ENCODE data around the gene ZBP1. TPM values are rescaled to one million over a fixed set of nuclear protein-coding genes. Genes with fewer than 3 reads are reported as not detected.

ZBP1 gene
- polyA plus RNA-seq, 1 experiment = not detected

DNA sequence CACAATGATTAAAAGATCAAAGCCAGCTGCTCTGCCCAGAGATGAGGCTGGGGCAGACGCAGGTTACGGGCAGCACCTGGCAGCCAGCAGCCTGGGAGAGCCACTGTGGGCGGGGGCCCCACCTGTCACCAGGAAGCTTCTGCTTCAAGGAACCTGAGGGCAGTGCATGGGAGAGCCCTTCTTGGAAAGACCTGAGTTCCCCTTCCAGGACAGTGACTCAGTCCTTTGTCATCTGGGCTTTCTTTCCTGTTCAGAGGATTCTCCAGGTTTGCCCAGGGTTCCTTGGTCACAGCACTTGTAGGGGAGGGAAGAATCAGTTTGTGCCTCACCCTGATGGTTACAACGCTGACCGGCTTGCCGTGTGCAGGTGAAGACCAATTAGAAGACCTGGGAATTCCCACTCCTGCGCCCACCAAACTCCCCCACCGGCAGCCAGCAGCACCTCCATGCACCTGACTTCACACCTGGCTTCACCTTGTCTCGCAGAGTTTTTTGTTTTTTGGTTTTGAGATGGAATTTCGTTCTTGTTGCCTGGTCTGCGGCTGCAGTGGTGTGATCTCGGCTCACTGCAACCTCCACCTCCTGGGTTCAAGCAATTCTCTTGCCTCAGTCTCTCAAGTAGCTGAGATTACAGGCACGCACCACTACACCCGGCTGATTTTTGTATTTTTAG lies 2.0 kb downstream of the ZBP1 start:
- H3K4me3 ChIP-seq (ENCODE audit: low read depth, low read length) = no peak overlapping the region
- no peak overlapping the region for H3K27ac ChIP-seq (ENCODE audit: low read depth, low read length)
- DNase-seq (ENCODE audit: low read depth, low spot score) = no peak
- no peaks in the 10 kb centered on the region for H3K9me3 ChIP-seq (ENCODE audit: control insufficient read depth, insufficient read depth, low read length)
- ChIA-PET POLR2A (no interaction called here), CTCF (no interaction called here)
- TF ChIP-seq CTCF (IDR thresholded peaks at IDR 0.05; ENCODE audit: low read depth, low read length) = no peak
- no peaks in the 10 kb centered on the region for H3K27me3 ChIP-seq (ENCODE audit: control insufficient read depth, insufficient read depth, low read length)

DNA sequence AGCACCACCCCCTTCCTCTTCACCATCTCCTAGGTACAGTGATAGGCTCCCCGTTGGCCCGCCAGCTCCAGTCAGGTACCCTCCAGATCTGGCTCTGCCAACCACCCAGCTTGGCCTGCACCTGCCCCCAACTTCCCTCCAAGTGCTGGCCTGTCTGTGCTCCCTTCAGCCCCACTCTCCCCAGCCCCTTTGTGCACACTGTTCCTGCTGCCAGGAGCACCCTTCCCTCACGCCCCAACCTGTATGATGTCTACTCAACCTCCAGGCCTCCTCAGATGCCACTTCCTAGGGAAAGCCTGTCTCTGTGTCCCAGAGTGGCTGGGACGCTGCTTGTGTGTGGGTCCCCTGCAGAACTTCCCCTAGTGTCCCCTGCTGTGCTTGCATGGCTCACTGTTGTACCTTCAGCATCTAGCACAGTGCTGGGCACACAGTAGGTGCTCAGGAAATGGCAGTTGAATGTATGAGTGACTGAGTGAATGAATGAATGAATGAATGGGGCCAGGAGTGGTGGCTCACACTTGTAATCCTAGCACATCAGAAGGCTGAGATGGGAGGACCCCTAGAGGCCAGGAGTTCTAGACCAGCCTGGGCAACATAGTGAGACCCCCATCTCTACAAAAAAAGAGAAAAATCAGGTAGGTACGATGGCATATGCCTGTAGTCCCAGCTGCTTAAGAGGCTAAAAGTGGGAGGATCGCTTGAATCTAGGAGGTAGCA lies 3.0 kb downstream of the ZBP1 start:
- CTCF ChIA-PET = interaction anchor here (0.7 kb wide), 1 partner anchor 213 kb away, joined by 4 read pairs; no protein-coding TSS in a partner anchor
- no peaks in the 10 kb centered on the region for H3K27me3 ChIP-seq (ENCODE audit: control insufficient read depth, insufficient read depth, low read length)
- H3K27ac ChIP-seq (ENCODE audit: low read depth, low read length) = no peak overlapping the region
- no peak for TF ChIP-seq CTCF (IDR thresholded peaks at IDR 0.05; ENCODE audit: low read depth, low read length)
- POLR2A ChIA-PET = no interaction called here
- H3K9me3 ChIP-seq (ENCODE audit: control insufficient read depth, insufficient read depth, low read length) = no peaks in the 10 kb centered on the region
- no peak for DNase-seq (ENCODE audit: low read depth, low spot score)
- no peak overlapping the region for H3K4me3 ChIP-seq (ENCODE audit: low read depth, low read length)

DNA sequence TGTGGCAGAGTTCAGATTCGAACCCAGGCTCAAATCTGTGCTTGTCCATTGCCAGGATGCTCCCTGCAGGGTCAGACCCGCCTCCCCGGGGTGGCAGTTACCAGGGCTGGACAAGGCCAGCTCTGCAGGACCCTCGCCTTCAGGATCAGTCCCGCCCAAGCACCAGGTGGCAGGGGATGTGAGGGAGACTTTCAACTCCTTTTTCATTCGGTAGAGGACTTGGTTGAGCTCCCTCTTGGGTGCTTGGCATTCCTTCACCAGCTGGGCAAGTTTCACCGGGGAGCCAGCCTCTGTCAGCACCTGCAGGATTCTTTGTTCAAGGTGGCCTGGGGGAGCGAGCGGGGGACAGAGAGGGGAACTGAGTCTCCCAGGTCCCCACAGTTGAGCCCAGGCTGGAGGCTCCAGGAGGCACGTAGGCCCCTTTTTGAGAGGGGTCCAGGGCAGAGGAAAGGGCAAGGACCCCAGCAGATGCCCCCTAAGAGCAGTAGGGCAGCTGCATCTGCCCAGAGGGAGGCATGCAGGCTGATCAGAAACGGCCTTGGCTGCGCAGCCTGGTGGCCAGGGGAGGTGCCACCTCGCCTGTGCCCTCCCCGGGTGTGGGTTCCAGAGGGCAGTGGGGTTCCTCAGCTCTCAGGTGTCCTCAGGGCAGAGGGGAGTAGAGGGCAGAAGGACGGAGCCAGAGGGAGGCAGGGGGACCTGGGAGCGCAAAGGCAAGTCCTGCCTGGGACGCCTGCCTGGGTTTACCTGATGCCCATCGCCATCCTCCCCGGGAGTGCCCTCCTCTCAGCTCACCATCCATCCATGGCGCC lies 3.9 kb downstream of the ZBP1 start:
- CTCF ChIA-PET = no interaction called here
- H3K4me3 ChIP-seq (ENCODE audit: low read depth, low read length) = no peak overlapping the region
- peaks cover 3% of the 10 kb centered on the region for H3K27me3 ChIP-seq (ENCODE audit: control insufficient read depth, insufficient read depth, low read length)
- POLR2A ChIA-PET = no interaction called here
- no peak for DNase-seq (ENCODE audit: low read depth, low spot score)
- H3K9me3 ChIP-seq (ENCODE audit: control insufficient read depth, insufficient read depth, low read length) = no peaks in the 10 kb centered on the region
- TF ChIP-seq CTCF (IDR thresholded peaks at IDR 0.05; ENCODE audit: low read depth, low read length) = no peak
- no peak overlapping the region for H3K27ac ChIP-seq (ENCODE audit: low read depth, low read length)

DNA sequence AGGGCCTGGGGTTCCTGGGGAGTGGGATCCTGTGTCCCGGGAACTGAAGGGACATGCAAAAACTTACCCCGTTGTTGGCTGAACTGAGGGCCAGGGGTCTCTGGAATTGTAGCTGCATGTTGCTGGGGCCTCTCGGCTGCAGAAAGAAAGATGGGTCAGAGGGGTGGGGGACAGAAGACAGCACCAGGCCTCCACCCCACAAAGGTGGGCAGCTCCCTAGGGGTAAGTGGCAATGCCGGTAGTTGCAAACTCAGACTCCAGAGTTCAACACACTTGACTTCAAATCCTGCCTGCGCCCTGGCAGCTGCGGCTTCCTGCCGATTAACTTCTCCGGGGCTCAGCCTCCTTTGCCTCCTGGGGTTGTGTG lies 4.8 kb downstream of the ZBP1 start:
- H3K27ac ChIP-seq (ENCODE audit: low read depth, low read length) = no peak overlapping the region
- no peak for TF ChIP-seq CTCF (IDR thresholded peaks at IDR 0.05; ENCODE audit: low read depth, low read length)
- peaks cover 3% of the 10 kb centered on the region for H3K27me3 ChIP-seq (ENCODE audit: control insufficient read depth, insufficient read depth, low read length)
- no peak overlapping the region for H3K4me3 ChIP-seq (ENCODE audit: low read depth, low read length)
- CTCF ChIA-PET = no interaction called here
- POLR2A ChIA-PET = no interaction called here
- DNase-seq (ENCODE audit: low read depth, low spot score) = no peak
- H3K9me3 ChIP-seq (ENCODE audit: control insufficient read depth, insufficient read depth, low read length) = no peaks in the 10 kb centered on the region

Data from AG04450 (cell line).